NT2/D1 (cell line): ENCODE results near the gene ILRUN.

Source experiments
- SUZ12 ChIP-seq: IDR thresholded peaks from 2 replicates; pipeline ENCODE4 v1.6.1; 2011; ENCODE audit not compliant: insufficient read length, insufficient read depth; ENCODE audit errors: extremely low read depth
- YY1 ChIP-seq: IDR thresholded peaks from 2 replicates; pipeline ENCODE4 v1.6.1; 2011; ENCODE audit not compliant: insufficient read length, insufficient read depth
- ZNF274 ChIP-seq: IDR thresholded peaks from 2 replicates; pipeline ENCODE4 v1.6.1; 2011; ENCODE audit warnings: mild to moderate bottlenecking, low read depth, low read length

GRCh38 chr6:34684919-34685318 lies 11.6 kb downstream of the ILRUN start:
- TF ChIP-seq ZNF274 (no peak), YY1 (no peak), SUZ12 (no peak)
